ENCODE data around the gene GJA4.

GJA4 gene

GRCh38 chr1:34840426-34840825 lies 47.6 kb downstream of the GJA4 start:
- no peak for ATAC-seq

DNA sequence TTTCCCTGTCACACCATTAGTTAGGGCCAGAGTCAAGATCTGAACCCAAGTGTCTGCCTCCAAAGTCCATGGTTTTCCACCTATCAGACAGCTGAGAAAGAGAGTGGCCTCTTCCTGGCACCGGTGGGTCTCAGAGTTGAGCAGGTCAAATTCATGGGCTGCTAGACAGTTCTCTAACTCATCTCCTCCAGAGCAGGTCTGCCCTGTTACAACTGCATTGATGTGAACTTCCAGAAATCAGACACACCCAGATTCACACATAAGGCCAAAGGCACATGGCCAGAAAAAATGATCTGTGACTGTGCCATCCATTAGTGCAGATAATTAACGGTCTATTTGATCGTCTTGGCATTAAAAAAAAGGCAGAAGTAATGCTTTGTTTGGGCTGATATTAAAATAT lies 49.3 kb downstream of the GJA4 start:
- ATAC-seq: no peak

DNA sequence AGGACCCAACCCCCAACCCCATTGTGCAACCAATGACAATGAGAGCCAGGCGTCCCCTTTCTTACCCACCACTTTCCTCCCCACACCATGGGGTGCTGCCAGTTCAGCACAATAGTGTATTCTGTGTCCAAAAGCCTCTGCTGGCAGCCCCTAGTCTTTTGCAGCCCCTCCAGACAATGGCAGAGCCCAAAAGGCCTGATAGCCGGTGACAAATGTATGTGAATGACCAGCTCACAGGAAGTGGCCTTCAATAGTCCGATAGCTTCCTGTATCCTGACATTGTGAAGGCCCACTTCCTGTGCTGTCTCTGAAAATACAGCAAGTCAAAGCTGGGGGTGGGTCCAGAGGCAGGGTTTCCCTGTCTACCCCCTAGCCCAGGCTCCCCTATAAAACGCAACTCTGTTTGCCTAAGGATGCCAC lies 50.2 kb downstream of the GJA4 start:
- no peak for ATAC-seq

DNA sequence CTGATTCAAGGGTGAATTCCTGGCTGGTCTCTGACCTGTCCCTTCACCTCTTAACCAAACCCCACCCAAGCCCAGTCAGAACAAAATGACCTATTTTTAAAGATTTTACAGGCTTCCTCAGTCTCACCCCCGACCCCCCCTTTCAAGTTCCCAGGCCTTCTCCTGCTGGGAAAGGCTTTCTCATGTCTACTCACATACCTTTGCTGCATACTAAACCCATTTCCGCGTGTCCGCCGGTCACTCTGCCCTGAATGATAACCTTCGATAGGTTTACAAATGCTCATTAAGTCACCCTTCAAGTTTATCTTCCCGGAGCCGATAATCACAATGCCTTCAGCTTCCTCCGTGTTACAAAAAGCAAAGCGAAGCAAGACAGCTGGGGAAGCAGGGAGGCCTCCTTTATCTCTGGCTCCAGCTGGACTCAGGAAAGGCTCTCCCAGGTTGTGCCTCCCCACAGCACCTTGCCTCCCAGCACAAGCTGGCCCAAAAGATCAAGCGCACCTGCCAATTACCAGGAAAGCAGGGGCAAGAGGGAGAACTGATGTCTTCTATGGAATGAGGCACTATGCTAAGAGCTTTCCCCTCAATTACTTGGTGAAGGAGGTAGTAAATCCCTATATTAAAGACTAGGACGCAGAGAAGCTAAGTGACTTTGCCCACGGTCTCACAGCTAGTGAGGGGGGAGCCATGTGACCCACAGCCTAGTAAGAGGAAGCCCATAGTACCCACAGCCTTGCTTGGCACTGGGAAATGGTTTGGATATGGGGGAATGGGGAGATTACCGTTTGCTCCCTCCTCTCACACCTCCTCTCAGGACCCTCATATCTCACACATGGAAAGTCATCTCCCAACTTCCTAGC lies 50.8 kb downstream of the GJA4 start:
- ATAC-seq: no peak

GRCh38 chr1:34844252-34844634 lies 51.4 kb downstream of the GJA4 start:
- no peak for ATAC-seq
